ENCODE data around the gene ZNF91. TPM values are rescaled to one million over a fixed set of nuclear protein-coding genes. Genes with fewer than 3 reads are reported as not detected.
"Not testable (repeated sequence)": the region's sequence is repeated elsewhere in the genome, so short reads cannot be mapped to it uniquely, and the experiment has no call there.

Gene ZNF91
- total RNA-seq = 90.1 TPM
- long read RNA-seq, full-length matches to known transcripts = 3 of 5 reads
- long read RNA-seq, partial matches to known transcripts = 0 of 5 reads
- long read RNA-seq, other reads (novel, unspliced or antisense) = 2 of 5 reads

DNA sequence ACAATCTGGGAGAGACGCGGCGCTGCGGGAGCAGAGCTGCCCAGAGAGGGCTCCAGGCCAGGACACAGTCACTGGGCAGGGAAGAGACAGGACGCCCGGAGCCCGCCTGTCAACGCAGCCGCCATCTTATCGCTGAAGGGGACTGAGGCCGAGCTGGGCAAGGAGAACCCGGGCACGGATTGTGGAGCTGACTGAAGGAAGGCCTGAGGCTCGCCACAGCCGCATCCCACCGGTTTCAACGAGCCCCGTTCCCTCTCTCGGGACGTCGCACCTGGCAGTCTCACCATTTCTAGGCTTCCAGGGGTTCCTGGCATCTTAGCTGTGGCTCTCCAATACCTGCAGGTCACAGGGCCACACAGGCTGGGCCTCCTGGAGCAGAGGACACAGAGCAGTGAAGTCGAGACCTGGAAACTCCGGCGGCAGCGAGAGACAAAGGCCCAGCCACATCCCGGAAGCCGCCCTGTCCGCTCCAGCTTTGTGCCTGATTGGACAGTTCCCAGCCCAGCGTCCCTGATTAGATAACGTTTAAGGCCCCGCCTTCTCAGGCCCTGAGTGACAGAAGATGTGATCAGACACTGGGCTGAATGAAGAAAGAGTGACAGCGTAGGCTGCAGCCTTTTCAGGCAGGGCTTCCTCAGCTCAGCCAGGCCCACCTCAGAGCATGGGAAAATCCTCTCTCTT, at the start of gene ZNF91:
Gene ZNF91 (minus strand): TSS at position 431 of the 681 bp plus-strand sequence. CDS start 117 bp downstream, at position 314.
- intact Hi-C loops (cut with DNase I) = loop anchor here (2.0 to 10.0 kb wide), 3 partner anchors 18 to 120 kb away; no protein-coding TSS in a partner anchor
- ATAC-seq (peak; percentile 97), DNase-seq (ENCODE audit: missing footprints) (peak; percentile 96)

DNA sequence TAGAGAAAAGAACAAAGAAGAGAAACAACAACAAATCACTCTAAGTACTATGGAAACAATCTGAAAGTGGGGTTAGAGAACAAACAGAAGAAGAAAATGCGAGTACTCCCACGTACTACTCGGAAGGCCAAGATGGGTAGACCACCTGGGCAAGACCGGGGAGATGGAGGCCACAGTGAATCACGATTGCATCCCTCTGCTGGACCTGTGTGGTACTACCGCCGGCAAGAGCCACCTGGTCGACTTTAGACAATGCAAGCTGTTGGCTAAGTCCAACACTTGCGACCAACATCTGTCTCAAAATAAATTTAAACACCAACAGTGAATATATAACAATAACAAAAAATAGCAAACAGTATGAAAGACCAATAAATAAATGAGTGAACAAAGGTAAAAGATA, 45.5 kb upstream of the ZNF91 start:
- DNase-seq (ENCODE audit: missing footprints) (no peak), ATAC-seq (no peak)
- intact Hi-C loops (cut with DNase I) = no loop called here

DNA sequence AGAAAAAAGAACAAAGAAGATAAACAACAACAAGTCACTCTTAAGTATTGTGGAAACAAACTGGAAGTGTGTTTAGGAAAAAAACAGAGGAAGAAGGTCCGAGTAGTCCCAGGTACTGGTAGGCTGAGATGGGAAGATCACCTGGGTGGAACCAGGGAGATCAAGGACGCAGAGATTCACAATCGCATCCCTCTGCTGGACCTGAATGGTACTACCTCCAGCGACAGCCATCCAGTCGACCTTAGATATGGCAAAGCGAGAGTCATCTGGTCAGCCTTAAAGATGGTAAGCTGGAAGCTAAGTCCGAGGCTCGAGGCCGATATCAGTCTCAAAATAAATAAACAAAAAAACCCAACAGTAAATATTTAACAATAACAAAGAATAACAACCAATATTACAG, 44.9 kb upstream of the ZNF91 start:
- ATAC-seq (no peak), DNase-seq (ENCODE audit: missing footprints) (no peak)
- intact Hi-C loops (cut with DNase I) = no loop called here

DNA sequence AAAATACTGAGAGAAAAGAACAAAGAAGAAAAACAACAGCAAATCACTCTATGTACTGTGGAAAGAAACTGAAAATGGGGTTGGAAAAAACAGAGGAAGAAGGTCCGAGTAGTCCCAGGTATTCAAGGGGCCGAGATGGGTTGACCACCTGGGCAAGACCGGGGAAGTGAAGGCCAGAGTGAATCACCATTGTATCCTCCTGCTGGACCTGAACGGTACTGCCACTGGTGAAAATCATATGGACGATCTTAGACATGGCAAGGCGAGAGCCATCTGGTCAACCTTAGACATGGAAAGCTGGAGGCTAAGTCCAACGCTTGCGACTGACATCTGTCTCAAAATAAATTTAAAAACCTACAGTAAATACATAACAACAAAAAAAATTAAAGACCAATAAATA, 44.4 kb upstream of the ZNF91 start:
- intact Hi-C loops (cut with DNase I) = no loop called here
- ATAC-seq = no peak
- DNase-seq (ENCODE audit: missing footprints) = no peak

DNA sequence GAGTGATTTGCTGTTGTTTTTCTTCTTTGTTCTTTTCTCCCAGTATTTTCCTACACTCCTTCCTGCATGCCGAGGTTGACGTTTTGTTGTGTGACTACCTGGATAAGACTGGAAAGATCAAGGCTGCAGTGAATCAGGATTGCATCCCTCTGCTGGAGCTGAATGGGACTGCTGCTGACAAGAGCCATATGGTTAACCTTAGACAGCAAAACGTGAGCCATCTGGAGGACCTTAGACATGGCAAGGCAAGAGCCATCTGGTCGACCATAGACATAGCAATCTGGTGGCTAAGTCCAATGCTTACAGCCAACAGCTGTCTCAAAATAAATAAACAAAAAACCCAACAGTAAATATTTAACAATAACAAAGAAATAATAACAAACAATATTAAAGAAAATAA, 42.6 kb upstream of the ZNF91 start:
- intact Hi-C loops (cut with DNase I) = no loop called here
- DNase-seq (ENCODE audit: missing footprints) (no peak), ATAC-seq (no peak)

DNA sequence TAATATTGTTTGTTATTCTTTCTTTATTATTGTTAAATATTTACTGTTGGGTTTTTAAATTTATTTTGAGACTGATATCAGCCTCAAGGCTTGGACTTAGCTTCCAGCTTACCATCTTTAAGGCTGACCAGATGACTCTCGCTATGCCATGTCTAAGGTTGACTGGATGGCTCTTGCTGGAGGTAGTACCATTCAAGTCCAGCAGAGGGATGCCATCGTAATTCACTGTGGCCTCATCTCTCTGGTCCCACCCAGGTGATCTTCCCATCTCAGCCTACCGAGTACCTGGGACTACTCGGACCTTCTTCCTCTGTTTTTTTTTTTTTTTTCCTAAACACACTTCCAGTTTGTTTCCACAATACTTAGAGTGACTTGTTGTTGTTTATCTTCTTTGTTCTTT, 41.7 kb upstream of the ZNF91 start:
- intact Hi-C loops (cut with DNase I) = no loop called here
- ATAC-seq = no peak
- no peak for DNase-seq (ENCODE audit: missing footprints)

DNA sequence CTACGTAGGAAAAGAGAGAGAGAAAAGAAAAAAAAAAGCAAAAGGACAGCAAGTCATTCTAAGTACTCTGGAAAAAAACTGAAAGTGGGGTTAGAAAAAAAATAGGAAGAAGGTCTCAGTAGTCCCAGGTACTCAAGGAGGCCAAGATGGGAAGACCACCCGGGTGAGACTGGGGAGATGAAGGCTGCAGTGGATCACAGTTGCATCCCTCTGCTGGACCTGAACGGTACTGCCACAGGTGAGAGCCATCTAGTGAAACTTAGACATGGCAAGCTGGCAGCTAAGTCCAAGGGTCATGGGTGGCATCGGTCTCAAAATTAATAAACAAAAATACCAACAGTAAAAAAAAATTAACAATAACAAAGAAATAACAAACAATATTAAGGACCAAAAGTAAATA, 41.0 kb upstream of the ZNF91 start:
- ATAC-seq (no peak), DNase-seq (ENCODE audit: missing footprints) (no peak)
- intact Hi-C loops (cut with DNase I) = no loop called here

DNA sequence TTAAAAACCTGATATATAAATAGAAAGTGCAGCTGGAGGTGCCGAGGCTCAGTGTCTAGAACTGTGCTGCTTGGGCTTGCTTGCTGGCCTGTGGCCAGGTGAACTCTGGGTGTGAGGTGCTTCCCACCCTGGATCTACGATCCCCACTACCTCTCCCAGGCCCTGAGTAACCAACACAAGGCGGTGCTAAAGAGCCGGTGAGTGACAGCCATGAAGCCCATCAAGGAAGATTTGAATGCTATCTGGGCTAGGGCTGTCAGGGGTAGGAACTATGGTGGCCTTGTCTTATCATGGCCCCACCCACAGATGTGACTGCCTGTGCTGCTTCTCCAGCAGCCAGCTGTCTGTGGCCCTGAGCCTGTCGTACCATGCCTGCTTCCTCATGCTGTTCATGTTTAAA, 25.6 kb upstream of the ZNF91 start:
- no peak for ATAC-seq
- intact Hi-C loops (cut with DNase I) = no loop called here
- DNase-seq (ENCODE audit: missing footprints) = no peak

DNA sequence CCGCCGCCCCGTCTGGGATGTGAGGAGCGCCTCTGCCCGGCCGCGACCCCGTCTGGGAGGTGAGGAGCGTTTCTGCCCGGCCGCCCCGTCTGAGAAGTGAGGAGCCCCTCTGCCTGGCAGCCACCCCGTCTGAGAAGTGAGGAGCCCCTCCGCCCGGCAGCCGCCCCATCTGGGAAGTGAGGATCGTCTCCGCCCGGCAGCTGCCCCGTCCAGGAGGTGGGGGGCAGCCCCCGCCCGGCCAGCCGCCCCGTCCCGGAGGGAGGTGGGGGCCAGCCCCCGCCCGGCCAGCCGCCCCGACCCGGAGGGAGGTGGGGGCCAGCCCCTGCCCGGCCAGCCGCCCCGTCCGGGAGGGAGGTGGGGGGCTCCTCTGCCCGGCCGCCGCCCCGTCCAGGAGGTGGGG, 24.0 kb upstream of the ZNF91 start:
- ATAC-seq; intact Hi-C loops (cut with DNase I); DNase-seq (ENCODE audit: missing footprints): not testable (repeated sequence)

DNA sequence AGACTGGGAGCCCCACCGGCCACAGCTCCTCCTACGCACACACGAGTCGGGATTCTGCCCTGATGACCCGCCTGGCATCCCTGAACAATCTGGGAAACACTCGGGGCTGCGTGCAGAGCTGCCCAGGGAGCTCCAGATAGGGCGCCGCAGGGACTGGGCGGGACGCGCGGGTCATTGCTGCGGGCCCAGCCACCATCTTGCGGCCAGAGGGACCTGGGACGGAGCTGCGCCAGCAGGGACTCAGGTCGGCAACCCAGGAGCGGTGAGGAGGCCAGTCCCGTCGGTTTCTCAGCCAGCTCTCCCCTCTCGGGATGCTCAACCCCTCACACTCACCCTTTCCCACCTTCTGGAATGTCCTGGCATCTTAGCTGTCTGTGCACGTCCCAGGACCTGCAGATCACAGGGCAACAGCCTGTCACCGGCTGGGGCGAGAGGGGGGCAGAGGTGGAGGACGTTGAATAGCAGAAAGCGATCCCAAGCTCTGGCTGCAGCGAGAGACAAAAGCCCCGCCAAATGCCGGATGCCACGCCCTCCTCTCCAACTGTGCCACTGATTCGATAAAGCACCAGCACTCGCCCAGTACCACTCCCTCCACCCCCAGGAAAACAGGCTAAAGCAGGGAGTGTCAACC, 20.4 kb upstream of the ZNF91 start:
- peak; percentile 88 for ATAC-seq
- intact Hi-C loops (cut with DNase I) = no loop called here
- DNase-seq (ENCODE audit: missing footprints) = no peak

DNA sequence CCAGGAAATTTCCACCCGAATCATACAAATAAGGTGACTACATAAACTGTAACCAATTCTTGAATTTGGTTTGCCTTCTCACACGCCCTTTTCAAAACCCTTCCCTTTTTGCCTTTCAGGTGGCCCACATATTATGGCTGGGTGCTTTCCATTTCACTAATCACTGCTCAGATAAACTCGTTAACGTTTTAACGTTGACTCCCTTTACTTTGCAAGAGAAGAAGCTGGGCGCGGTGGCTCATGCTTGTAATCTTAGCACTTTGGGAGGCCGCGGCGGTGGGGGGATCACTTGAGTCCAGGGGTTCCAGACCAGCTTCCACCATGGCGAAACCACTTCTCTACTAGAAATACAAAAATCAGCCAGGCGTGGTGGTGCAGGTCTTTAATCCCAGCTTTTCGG, 19.8 kb upstream of the ZNF91 start:
- no peak for ATAC-seq
- intact Hi-C loops (cut with DNase I) = no loop called here
- DNase-seq (ENCODE audit: missing footprints) = no peak

DNA sequence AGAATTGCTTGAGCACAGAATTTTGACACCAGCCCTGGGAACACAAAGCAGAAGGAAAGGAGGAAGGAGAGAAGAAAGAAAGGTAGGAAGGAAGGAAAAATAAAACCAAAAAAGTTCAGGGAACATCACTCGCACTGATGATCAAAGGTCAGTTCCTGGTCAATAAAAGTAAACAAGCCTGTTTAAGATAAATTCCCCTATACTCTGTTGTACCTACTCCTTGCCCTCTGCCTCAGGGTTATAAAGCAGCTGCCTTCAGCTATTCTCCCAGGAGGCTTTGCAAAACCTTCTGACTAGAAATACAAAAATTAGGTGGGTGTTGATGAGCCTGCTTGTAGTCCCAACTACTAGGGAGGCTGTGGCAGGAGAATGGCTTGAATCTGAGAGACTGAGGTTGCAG, 14.9 kb upstream of the ZNF91 start:
- no peak for ATAC-seq
- DNase-seq (ENCODE audit: missing footprints) = no peak
- intact Hi-C loops (cut with DNase I) = no loop called here

DNA sequence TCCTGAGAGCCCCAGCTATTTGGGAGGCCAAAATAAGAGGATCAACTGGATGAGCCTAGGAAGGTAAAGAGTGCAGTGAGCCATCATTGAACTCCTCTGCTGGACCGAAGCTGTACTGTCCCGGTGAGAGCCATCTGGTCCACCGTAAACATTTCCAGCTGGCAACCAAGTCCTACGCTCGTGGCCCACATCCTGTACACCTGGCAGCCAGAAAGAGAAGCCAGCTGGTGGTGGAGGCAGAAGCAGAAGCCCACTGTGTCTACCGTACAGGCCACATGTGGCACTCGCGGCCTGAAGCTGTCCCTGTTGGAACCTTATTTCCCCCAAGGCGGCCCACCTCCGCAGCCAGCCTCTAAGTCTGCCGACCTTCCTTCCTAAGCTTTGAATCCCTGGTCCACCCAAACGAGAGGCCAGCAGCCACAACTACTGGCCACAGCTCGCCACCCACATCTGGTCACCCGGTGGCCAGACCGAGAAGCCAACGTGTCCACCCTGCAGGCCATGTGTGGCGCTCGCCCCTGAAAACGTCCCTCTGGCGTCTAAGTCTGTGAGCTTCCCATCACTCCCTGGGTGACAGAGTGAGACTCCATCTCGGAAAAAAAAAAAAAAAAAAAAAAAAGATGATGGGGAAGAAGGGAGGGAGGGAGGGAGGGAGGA, 14.2 kb upstream of the ZNF91 start:
- DNase-seq (ENCODE audit: missing footprints) (no peak), ATAC-seq (no peak)
- intact Hi-C loops (cut with DNase I) = no loop called here

DNA sequence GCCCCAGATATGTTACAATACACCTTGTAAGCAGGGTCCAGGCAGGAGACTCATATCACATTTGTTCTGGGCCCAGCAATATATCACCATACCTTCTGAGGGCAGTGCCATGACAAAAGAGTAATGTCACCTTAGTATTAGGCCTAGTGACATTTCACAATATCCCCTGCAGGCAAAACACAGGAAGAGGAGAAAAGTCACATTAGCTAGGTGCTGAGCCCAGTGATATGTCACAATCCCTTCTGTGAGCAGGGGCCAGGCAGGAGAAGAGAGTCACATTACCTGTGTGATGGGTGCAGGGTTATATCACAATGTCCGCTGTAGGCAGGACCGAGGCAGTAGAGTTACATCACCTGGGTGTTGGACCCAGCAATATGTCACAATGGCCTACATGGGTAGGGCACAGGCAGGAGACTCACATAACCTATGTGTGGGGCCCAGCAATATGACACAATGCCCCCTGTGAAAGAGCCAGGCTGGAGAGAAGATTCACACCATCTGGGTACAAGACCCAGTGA, 12.4 kb upstream of the ZNF91 start:
- intact Hi-C loops (cut with DNase I) = no loop called here
- ATAC-seq (no peak), DNase-seq (ENCODE audit: missing footprints) (no peak)

DNA sequence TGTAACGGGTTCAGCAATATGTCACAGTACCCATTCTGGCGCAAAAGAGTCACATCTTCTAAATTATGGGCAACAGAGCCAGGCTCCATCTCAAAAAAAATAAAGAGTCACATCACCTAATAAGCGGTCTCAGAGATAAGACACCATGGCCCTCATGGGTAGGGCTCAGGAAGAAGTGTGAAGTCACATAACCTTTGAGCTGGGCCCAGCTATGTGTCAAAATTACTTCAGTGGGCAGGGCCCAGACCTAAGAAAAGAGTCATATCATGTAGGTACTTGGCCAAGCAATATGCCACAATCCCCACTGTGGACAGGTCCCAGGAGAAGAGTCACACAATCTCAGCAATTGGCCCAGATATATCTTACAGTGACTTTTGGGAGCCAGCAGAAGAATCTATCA, 11.4 kb upstream of the ZNF91 start:
- ATAC-seq (no peak), DNase-seq (ENCODE audit: missing footprints) (no peak)
- intact Hi-C loops (cut with DNase I) = no loop called here

DNA sequence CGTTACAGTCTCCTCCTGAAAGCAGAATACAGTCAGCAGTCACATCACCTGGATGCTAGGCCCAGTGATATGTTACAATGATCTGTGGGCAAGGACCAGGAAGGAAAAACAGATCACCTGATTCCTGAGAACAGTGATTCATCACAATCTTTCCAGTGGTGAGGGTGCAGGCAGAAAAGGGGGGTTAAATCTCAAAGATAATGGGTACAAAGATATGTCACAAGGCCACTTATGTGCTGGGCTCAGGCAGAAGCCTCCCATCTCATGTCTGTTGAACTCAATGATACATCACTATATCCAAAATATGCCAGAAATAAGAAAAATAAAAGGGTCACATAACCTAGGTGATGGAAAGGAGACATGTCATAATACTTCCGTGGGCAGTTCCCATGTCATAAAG, 10.8 kb upstream of the ZNF91 start:
- DNase-seq (ENCODE audit: missing footprints) = no peak
- no peak for ATAC-seq
- intact Hi-C loops (cut with DNase I) = no loop called here

DNA sequence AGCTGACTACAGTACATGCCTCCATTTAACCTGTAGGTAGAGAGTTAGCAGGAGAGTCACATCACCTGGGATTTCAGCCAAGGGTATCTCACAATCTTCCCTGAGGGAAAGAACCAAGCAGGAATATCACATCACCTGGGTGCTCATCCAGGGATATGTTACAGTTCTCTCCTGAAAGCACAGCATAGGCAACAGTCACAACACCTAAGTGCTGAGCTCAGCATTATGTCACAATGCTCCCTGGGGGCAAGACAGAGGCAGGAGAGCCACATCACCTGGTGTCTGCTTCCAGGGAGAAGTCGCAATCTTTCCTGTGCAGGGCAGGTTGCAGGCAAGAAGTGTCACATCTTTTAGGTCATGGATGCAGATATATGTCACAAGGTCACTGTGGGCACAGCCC, 9.4 kb upstream of the ZNF91 start:
- ATAC-seq (no peak), DNase-seq (ENCODE audit: missing footprints) (no peak)
- intact Hi-C loops (cut with DNase I) = no loop called here

DNA sequence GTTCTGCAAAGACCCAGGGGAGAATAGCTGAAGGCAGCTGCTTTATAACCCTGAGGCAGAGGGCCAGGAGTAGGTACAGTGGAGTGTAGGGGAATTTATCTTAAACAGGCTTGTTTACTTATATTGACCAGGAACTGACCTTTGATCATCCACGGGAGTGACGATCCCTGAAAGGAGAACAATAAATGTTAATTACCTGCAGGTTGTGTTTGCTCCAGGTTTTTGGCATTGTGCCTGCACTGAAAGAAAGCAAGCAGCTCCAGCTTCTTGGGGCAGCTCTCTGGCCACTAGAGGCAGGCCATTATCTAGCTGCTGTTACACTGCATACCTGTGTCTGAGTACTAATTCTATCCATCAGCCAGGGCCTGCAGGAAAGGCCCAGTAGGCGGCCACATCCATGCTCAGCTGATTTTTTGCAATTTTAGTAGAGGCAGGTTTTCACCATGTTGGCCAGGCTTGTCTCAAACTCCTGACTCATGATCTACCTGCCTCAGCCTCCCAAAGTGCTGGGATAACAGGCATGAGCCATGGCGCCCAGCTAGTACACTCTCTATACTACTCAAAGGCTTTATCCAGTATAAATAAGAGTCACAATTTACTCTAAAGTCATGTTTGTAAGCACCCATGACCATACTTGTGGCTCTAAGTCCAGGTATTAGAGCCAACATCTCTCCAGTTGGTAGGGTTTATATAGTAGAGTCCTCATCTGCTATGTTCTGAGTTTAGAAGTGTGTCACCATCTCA, 8.5 kb upstream of the ZNF91 start:
- intact Hi-C loops (cut with DNase I) = no loop called here
- ATAC-seq = no peak
- DNase-seq (ENCODE audit: missing footprints) = no peak

DNA sequence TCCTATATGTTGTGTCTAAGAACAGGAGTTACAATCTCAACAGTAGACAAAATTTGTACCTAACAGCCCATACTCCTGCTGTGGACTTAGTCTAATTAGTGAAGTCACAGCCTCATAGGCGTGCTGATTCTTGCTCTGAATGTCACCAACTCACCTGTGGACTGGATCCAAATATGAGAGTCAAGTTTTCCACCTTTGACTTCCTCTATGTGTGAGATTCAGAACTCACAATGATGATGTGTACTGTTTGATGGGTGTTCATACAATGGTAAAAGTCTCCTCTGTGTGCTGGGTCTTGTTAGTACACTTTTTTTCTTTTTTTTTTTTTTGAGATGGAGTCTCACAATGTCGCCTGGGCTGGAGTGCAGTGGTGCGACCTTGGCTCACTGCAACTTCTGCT, 7.8 kb upstream of the ZNF91 start:
- intact Hi-C loops (cut with DNase I) = no loop called here
- ATAC-seq (no peak), DNase-seq (ENCODE audit: missing footprints) (no peak)

Measured in Right ventricle myocardium inferior (tissue), 1 donor.